WI38 (cell line): ENCODE data around the gene BLMH.

Experiments
- H3K4me3 ChIP-seq: 2 replicates; pipeline ENCODE4 v1.5.1; 2011; ENCODE audit warnings: low read depth, mild to moderate bottlenecking, control low read depth, low read length
- CTCF ChIP-seq: IDR thresholded peaks from 2 replicates; pipeline ENCODE4 v1.5.1; 2012; ENCODE audit warnings: low read depth, mild to moderate bottlenecking, control low read depth, low read length

The BLMH gene

GRCh38 chr17:30236297-30236624, 55.5 kb downstream of the BLMH start:
- peak overlapping the region; percentile 50 for H3K4me3 ChIP-seq
- TF ChIP-seq CTCF = no peak

- no peak for TF ChIP-seq CTCF
- peak within 1 kb of the TSS; percentile 50 for H3K4me3 ChIP-seq
Measured at GRCh38 chr17:30235386-30236296, 56.1 kb downstream of the BLMH start, which contains the start of gene SLC6A4. Gene SLC6A4 (minus strand): TSS chr17:30235697. CDS start chr17:30221958, 13,739 bp downstream.

- peak overlapping the region; percentile 50 for H3K4me3 ChIP-seq
- no peak for TF ChIP-seq CTCF
Measured at GRCh38 chr17:30234964-30235363, 56.8 kb downstream of the BLMH start.

GRCh38 chr17:30234296-30234695, 57.4 kb downstream of the BLMH start:
- no peak for TF ChIP-seq CTCF
- H3K4me3 ChIP-seq = no peak overlapping the region

GRCh38 chr17:30232824-30233427, 58.8 kb downstream of the BLMH start:
- TF ChIP-seq CTCF = no peak
- H3K4me3 ChIP-seq = no peak overlapping the region

- no peak for TF ChIP-seq CTCF
Measured at GRCh38 chr17:30232015-30232823, 59.5 kb downstream of the BLMH start.

More at GRCh38 chr17:30232015-30232823, 59.5 kb downstream of the BLMH start:
- H3K4me3 ChIP-seq = no peak overlapping the region
